Endothelial cell of umbilical vein (primary cell): Measurements from ENCODE around the gene MCC. TPM values are rescaled to one million over a fixed set of nuclear protein-coding genes. Genes with fewer than 3 reads are reported as not detected.

Experiments used
- BruUV-seq: library from RNA; stranded (reverse); fragments of 400-500 nt; replicated peaks from 2 replicates; lab custom pipeline; 2021; lab: Mats Ljungman, UMichigan
- CTCF ChIA-PET: fragments of 300-600, 350-600 bp; sonication (Branson Sonifier 250); formaldehyde crosslinking; loops from one replicate; lab custom pipeline; 2021; ENCODE audit warnings: antibody characterized with exemption, inconsistent platforms; lab: Charles Lee
- POLR2A ChIA-PET: fragments of 300-600, 350-600 bp; sonication (Branson Sonifier 250); formaldehyde crosslinking; loops from one replicate; lab custom pipeline; 2021; ENCODE audit warnings: antibody characterized with exemption, inconsistent platforms; lab: Charles Lee
- DNase-seq: peaks from one replicate; pipeline ENCODE4 v3.0.0-alpha.2; 2011; ENCODE audit warnings: low read depth, low spot score
- FAIRE-seq: peaks from 2 replicates; lab custom pipeline; 2011; peaks lifted over from hg19 to GRCh38; lab: Jason Lieb, UNC
- H2AFZ ChIP-seq: 2 replicates; pipeline ENCODE4 v1.6.0; 2012; ENCODE audit warnings: low read depth, low read length, control low read depth, inconsistent platforms
- H3K27ac ChIP-seq: 2 replicates; pipeline ENCODE4 v1.5.1; 2011; ENCODE audit warnings: low read depth, mild to moderate bottlenecking, control low read depth, low read length, moderate library complexity; ENCODE audit not compliant: insufficient read depth
- H3K27me3 ChIP-seq, 2 experiments: 2 replicates each; pipeline versions ENCODE4 v1.6.0 to v1.6.1; 2011; ENCODE audit warnings: low read length in 2 of 2, mixed read lengths in 1 of 2; ENCODE audit not compliant: control insufficient read depth in 2 of 2, insufficient read depth in 2 of 2
- H3K36me3 ChIP-seq, 2 experiments: 2 replicates in 1 of 2; 3 replicates in 1 of 2; pipeline ENCODE4 v1.5.1; 2011; ENCODE audit warnings: low read length in 2 of 2, mild to moderate bottlenecking in 1 of 2, moderate library complexity in 1 of 2; ENCODE audit not compliant: control insufficient read depth in 2 of 2, insufficient read depth in 2 of 2; ENCODE audit errors: extremely low read depth in 1 of 2
- H3K4me1 ChIP-seq: 3 replicates; pipeline ENCODE4 v1.5.1; 2011; ENCODE audit warnings: mild to moderate bottlenecking, low read length; ENCODE audit not compliant: control insufficient read depth, insufficient read depth; ENCODE audit errors: extremely low read depth
- H3K4me2 ChIP-seq: 2 replicates; pipeline ENCODE4 v1.6.1; 2011; ENCODE audit warnings: low read length, control low read depth, mixed read lengths; ENCODE audit not compliant: insufficient read depth
- H3K4me3 ChIP-seq, 3 experiments: fragments of 200-600 bp in 1 of 3; sonication (generic), shearing (Covaris generic) in 1 of 3; replicated peaks in 1 of 3; 2 replicates each; pipeline ENCODE4 v1.5.1; 2011 to 2016; ENCODE audit warnings: control low read depth in 3 of 3, low read length in 3 of 3, mild to moderate bottlenecking in 2 of 3, inconsistent platforms in 1 of 3, low read depth in 1 of 3, moderate library complexity in 1 of 3; ENCODE audit not compliant: insufficient read depth in 1 of 3
- H3K79me2 ChIP-seq: 2 replicates; pipeline ENCODE4 v1.6.0; 2012; ENCODE audit warnings: low read length, inconsistent platforms; ENCODE audit not compliant: control insufficient read depth, insufficient read depth
- H3K9ac ChIP-seq: replicated peaks from 2 replicates; pipeline ENCODE3; 2011; ENCODE audit warnings: low read length, control low read depth; ENCODE audit not compliant: insufficient read depth; ENCODE audit errors: extremely low read depth
- H3K9me1 ChIP-seq: replicated peaks from 3 replicates; pipeline ENCODE4 v1.6.0; 2011; ENCODE audit warnings: mild to moderate bottlenecking, low read length; ENCODE audit not compliant: control insufficient read depth, insufficient read depth; ENCODE audit errors: extremely low read depth
- H3K9me3 ChIP-seq: replicated peaks from 2 replicates; pipeline ENCODE4 v1.5.1; 2012; ENCODE audit warnings: low read length, inconsistent platforms; ENCODE audit not compliant: control insufficient read depth, insufficient read depth
- H4K20me1 ChIP-seq: replicated peaks from 2 replicates; pipeline ENCODE3; 2011; ENCODE audit warnings: mild to moderate bottlenecking, low read length; ENCODE audit not compliant: control insufficient read depth, insufficient read depth; ENCODE audit errors: extremely low read depth
- CTCF ChIP-seq, 2 donors: IDR thresholded peaks; 1 replicate in 1 of 2; 2 replicates in 1 of 2; pipeline ENCODE4 v1.5.1; 2011; ENCODE audit warnings: low read length in 2 of 2, mild to moderate bottlenecking in 2 of 2, moderate library complexity in 2 of 2, control low read depth in 1 of 2, inconsistent platforms in 1 of 2, low read depth in 1 of 2; ENCODE audit not compliant: insufficient read depth in 1 of 2; ENCODE audit errors: extremely low read depth in 1 of 2
- EZH2 ChIP-seq: IDR thresholded peaks from 2 replicates; pipeline ENCODE4 v1.6.1; 2012; ENCODE audit warnings: borderline replicate concordance, low read depth, mild to moderate bottlenecking, moderate library complexity, low read length, inconsistent platforms; ENCODE audit not compliant: severe bottlenecking
- FOS ChIP-seq: IDR thresholded peaks from 2 replicates; pipeline ENCODE4 v1.6.1; 2011; ENCODE audit warnings: mild to moderate bottlenecking, low read length, moderate library complexity, borderline replicate concordance; ENCODE audit not compliant: insufficient read depth
- GATA2 ChIP-seq: IDR thresholded peaks from 2 replicates; pipeline ENCODE4 v1.7.0; 2011; ENCODE audit warnings: low read depth, mild to moderate bottlenecking, moderate library complexity, mixed read lengths, low read length; ENCODE audit not compliant: insufficient read length, insufficient read depth
- JUN ChIP-seq: IDR thresholded peaks from 2 replicates; pipeline ENCODE4 v1.6.1; 2011; ENCODE audit warnings: borderline replicate concordance, low read depth; ENCODE audit not compliant: insufficient read length, insufficient read depth
- MAX ChIP-seq: IDR thresholded peaks from 2 replicates; pipeline ENCODE4 v1.6.1; 2011; ENCODE audit not compliant: insufficient read depth, insufficient read length
- MYC ChIP-seq: IDR thresholded peaks from one replicate; pipeline ENCODE4 v1.6.1; 2011; ENCODE audit warnings: mild to moderate bottlenecking, low read depth, low read length
- POLR2A ChIP-seq: IDR thresholded peaks from 2 replicates; pipeline ENCODE4 v1.6.1; 2012; ENCODE audit warnings: low read depth, mild to moderate bottlenecking, control low read depth, low read length
- POLR2AphosphoS5 ChIP-seq: IDR thresholded peaks from 2 replicates; pipeline ENCODE4 v1.6.1; 2012; ENCODE audit warnings: low read depth, mild to moderate bottlenecking, control low read depth, low read length, moderate library complexity; ENCODE audit not compliant: insufficient read depth
- dilution Hi-C: fragments of 300-500 bp; cut with MboI; formaldehyde crosslinking; loops from one replicate; pipeline ENCODE4 v1.15.0; 2019; ENCODE audit warnings: low sequenced_read_pairs; ENCODE audit not compliant: extremely low pct_ligation_motif_present
- intact Hi-C: fragments of 100-400 bp; cut with micrococcal nuclease; formaldehyde crosslinking; loops from one replicate; pipeline ENCODE4 v1.10.0; 2022
- polyA plus RNA-seq, 4 experiments: library from polyadenylated mRNA; depleted of rRNA in 3 of 4; stranded (reverse) in 3 of 4; unstranded in 1 of 4; fragments of >200 nt; gene quantifications; 2 replicates each; pipeline versions ENCODE4 v1.2.1 to v1.2.3, GENCODE V29; 2011 to 2012; ENCODE audit warnings: missing spikeins in 1 of 4
- total RNA-seq: library from RNA; stranded (reverse); gene quantifications from 2 replicates; pipeline ENCODE4 v1.2.3, GENCODE V29; 2021

MCC gene
- total and polyA plus RNA-seq, 2 donors (not counting 3 experiments of a cell fraction or from before 2014, with no cell fraction given) = 6.9 to 27.5 TPM

GRCh38 chr5:113452941-113453340 is 35.3 kb downstream of the MCC start:
- Histone ChIP-seq H3K9ac (no peak overlapping the region), H3K36me3 (no peaks in the 10 kb centered on the region), H3K9me3 (no peaks in the 10 kb centered on the region), H3K27me3 (peaks cover 0 to 9% of the 10 kb centered on the region in 2 experiments), H3K4me2 (no peak overlapping the region), H3K79me2 (no peaks in the 10 kb centered on the region), H3K4me3 (no peak overlapping the region), H3K27ac (no peak overlapping the region), H4K20me1 (no peaks in the 10 kb centered on the region), H3K4me1 (no peaks in the 10 kb centered on the region), H3K9me1 (no peaks in the 10 kb centered on the region), H2AFZ (no peak overlapping the region)
- no peak for DNase-seq
- intact Hi-C loops (no loop called here), dilution Hi-C loops (no loop called here)
- POLR2A ChIA-PET = no interaction called here
- CTCF ChIA-PET = no interaction called here
- no peak for FAIRE-seq
- no TSS peak for BruUV-seq
- no peak for TF ChIP-seq FOS
- no peak for TF ChIP-seq GATA2
- TF ChIP-seq MYC = no peak
- no peak for TF ChIP-seq EZH2
- TF ChIP-seq JUN = no peak
- no peak for TF ChIP-seq CTCF (IDR thresholded peaks at IDR 0.05; ENCODE audit: extremely low read depth in 1 of 2, insufficient read depth in 1 of 2, low read depth in 1 of 2, low read length in 2 of 2)
- TF ChIP-seq MAX = no peak
- no peak for TF ChIP-seq POLR2A
- TF ChIP-seq POLR2AphosphoS5 = no peak
